Neural cell (in vitro differentiated cells): ENCODE results near the gene MAGEF1.

Experiments
- EP300 ChIP-seq: fragments of 450-650 bp; conservative IDR thresholded peaks from 2 replicates; pipeline ENCODE4 v1.6.1; 2014; ENCODE audit warnings: antibody characterized with exemption, mild to moderate bottlenecking, moderate library complexity; ENCODE audit not compliant: poor library complexity, severe bottlenecking
- EZH2 ChIP-seq: fragments of 200-600, 300-800 bp; shearing (Covaris generic), sonication (generic); IDR thresholded peaks from 2 replicates; pipeline ENCODE4 v1.6.1; 2014; ENCODE audit warnings: antibody characterized with exemption, low read length, borderline replicate concordance, mild to moderate bottlenecking; ENCODE audit not compliant: insufficient read depth, poor library complexity, severe bottlenecking
- MXI1 ChIP-seq: fragments of 450-650 bp; conservative IDR thresholded peaks from 2 replicates; pipeline ENCODE4 v1.6.1; 2014; ENCODE audit warnings: antibody characterized with exemption, mild to moderate bottlenecking; ENCODE audit not compliant: poor library complexity, severe bottlenecking
- POLR2AphosphoS5 ChIP-seq: IDR thresholded peaks from 2 replicates; pipeline ENCODE4 v1.6.1; 2012
- RAD21 ChIP-seq: fragments of 450-650 bp; conservative IDR thresholded peaks from 2 replicates; pipeline ENCODE4 v1.6.1; 2014; ENCODE audit warnings: antibody characterized with exemption, mild to moderate bottlenecking, moderate library complexity
- SMC3 ChIP-seq: fragments of 450-650 bp; conservative IDR thresholded peaks from 2 replicates; pipeline ENCODE4 v1.6.1; 2014; ENCODE audit warnings: antibody characterized with exemption, mild to moderate bottlenecking, moderate library complexity; ENCODE audit not compliant: poor library complexity
- TAF1 ChIP-seq: IDR thresholded peaks from 2 replicates; pipeline ENCODE4 v1.6.1; 2012; ENCODE audit warnings: low read depth
- TF ChIP-seq, protein P1 (sequence below): fragments of 450-650 bp; IDR thresholded peaks from 2 replicates; pipeline ENCODE4 v1.5.1; 2014; ENCODE audit warnings: antibody characterized with exemption, mild to moderate bottlenecking, moderate library complexity; ENCODE audit not compliant: poor library complexity, severe bottlenecking
- TF ChIP-seq, protein P2 (sequence below): IDR thresholded peaks from 2 replicates; pipeline ENCODE4 v1.6.1; 2012; ENCODE audit warnings: borderline replicate concordance

GRCh38 chr3:184680385-184681345, 31.2 kb downstream of the MAGEF1 start:
- TF ChIP-seq EP300: no peak
- TF ChIP-seq POLR2AphosphoS5: no peak
- TF ChIP-seq, protein P1, sequence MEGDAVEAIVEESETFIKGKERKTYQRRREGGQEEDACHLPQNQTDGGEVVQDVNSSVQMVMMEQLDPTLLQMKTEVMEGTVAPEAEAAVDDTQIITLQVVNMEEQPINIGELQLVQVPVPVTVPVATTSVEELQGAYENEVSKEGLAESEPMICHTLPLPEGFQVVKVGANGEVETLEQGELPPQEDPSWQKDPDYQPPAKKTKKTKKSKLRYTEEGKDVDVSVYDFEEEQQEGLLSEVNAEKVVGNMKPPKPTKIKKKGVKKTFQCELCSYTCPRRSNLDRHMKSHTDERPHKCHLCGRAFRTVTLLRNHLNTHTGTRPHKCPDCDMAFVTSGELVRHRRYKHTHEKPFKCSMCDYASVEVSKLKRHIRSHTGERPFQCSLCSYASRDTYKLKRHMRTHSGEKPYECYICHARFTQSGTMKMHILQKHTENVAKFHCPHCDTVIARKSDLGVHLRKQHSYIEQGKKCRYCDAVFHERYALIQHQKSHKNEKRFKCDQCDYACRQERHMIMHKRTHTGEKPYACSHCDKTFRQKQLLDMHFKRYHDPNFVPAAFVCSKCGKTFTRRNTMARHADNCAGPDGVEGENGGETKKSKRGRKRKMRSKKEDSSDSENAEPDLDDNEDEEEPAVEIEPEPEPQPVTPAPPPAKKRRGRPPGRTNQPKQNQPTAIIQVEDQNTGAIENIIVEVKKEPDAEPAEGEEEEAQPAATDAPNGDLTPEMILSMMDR: no peak
- TF ChIP-seq EZH2: no peak
- TF ChIP-seq RAD21: no peak
- TF ChIP-seq TAF1: no peak
- TF ChIP-seq, protein P2, sequence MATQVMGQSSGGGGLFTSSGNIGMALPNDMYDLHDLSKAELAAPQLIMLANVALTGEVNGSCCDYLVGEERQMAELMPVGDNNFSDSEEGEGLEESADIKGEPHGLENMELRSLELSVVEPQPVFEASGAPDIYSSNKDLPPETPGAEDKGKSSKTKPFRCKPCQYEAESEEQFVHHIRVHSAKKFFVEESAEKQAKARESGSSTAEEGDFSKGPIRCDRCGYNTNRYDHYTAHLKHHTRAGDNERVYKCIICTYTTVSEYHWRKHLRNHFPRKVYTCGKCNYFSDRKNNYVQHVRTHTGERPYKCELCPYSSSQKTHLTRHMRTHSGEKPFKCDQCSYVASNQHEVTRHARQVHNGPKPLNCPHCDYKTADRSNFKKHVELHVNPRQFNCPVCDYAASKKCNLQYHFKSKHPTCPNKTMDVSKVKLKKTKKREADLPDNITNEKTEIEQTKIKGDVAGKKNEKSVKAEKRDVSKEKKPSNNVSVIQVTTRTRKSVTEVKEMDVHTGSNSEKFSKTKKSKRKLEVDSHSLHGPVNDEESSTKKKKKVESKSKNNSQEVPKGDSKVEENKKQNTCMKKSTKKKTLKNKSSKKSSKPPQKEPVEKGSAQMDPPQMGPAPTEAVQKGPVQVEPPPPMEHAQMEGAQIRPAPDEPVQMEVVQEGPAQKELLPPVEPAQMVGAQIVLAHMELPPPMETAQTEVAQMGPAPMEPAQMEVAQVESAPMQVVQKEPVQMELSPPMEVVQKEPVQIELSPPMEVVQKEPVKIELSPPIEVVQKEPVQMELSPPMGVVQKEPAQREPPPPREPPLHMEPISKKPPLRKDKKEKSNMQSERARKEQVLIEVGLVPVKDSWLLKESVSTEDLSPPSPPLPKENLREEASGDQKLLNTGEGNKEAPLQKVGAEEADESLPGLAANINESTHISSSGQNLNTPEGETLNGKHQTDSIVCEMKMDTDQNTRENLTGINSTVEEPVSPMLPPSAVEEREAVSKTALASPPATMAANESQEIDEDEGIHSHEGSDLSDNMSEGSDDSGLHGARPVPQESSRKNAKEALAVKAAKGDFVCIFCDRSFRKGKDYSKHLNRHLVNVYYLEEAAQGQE: no peak
- TF ChIP-seq MXI1: no peak
- TF ChIP-seq SMC3: no peak
